Kasumi-1 (cell line): ENCODE results near the gene FOXI2.

ENCODE experiments used
- DNase-seq, 2 experiments: peaks; one replicate each; lab custom pipeline; 2025; lab: John Stamatoyannopoulos, UW

Gene FOXI2

GRCh38 chr10:127743205-127743604 is 6.2 kb downstream of the FOXI2 start:
- DNase-seq, result no peak

GRCh38 chr10:127744956-127745355 is 8.0 kb downstream of the FOXI2 start:
- DNase-seq, result no peak

- DNase-seq, result no peak
These were observed 8.9 kb downstream of the FOXI2 start for GRCh38 chr10:127745861-127746260.

GRCh38 chr10:127755753-127756152 is 18.8 kb downstream of the FOXI2 start:
- DNase-seq, result peak; percentile 83 to 86

- DNase-seq, result no peak
These were observed 19.3 kb downstream of the FOXI2 start for GRCh38 chr10:127756264-127756663.

- DNase-seq, result no peak
These were observed 20.0 kb downstream of the FOXI2 start for GRCh38 chr10:127757033-127757432.

- no peak for DNase-seq
These were observed 22.3 kb downstream of the FOXI2 start for GRCh38 chr10:127759276-127759675.

- no peak for DNase-seq
These were observed 25.9 kb downstream of the FOXI2 start for GRCh38 chr10:127762925-127763324.

- no peak for DNase-seq
These were observed 38.0 kb downstream of the FOXI2 start for GRCh38 chr10:127774766-127775559.

- no peak for DNase-seq
These were observed 39.8 kb downstream of the FOXI2 start for GRCh38 chr10:127776816-127777215.

GRCh38 chr10:127781412-127781811 is 44.4 kb downstream of the FOXI2 start:
- DNase-seq, result no peak

- DNase-seq, result no peak
These were observed 50.9 kb downstream of the FOXI2 start for GRCh38 chr10:127787873-127788272.

- DNase-seq, result peak; percentile 84 to 87
These were observed 53.2 kb downstream of the FOXI2 start for GRCh38 chr10:127790066-127790624.
